GM18520 (cell line): ENCODE measurements around the gene TENT4B.
"Not testable (repeated sequence)": the region's sequence is repeated elsewhere in the genome, so short reads cannot be mapped to it uniquely, and the experiment has no call there.

Experiments used
- ATAC-seq: cut with Tn5 transposase; IDR thresholded peaks from one replicate; pipeline ENCODE4 v1.9.1; 2021; ENCODE audit not compliant: unreplicated experiment

Gene TENT4B

DNA sequence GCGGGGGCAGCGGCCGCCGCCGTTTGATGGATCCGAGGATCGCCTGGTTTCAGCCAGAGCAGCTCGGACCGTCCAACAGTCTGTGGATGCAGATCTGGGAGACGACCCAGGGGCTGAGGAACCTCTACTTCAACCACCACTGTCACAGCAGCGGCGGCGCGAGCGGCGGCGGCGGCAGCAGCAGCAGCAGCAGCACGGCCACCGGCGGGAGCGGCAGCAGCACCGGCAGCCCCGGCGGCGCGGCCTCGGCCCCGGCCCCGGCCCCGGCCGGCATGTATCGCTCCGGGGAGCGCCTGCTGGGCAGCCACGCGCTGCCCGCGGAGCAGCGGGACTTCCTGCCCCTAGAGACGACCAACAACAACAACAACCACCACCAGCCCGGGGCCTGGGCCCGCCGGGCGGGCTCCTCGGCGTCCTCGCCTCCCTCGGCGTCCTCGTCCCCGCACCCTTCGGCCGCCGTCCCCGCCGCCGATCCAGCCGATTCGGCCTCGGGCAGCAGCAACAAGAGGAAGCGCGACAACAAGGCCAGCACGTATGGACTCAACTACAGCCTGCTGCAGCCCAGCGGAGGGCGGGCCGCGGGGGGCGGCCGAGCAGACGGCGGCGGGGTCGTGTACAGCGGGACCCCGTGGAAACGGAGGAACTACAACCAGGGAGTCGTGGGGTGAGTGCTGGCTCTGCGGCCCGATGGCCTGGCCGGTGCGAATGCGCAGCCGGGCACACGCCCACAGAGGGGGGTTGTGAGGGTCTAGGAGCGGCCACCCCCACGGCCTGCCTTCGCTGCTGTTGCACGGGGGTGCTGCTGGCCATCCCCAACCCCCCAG is 702 bp downstream of the TENT4B start:
- ATAC-seq, result peak; percentile 8

DNA sequence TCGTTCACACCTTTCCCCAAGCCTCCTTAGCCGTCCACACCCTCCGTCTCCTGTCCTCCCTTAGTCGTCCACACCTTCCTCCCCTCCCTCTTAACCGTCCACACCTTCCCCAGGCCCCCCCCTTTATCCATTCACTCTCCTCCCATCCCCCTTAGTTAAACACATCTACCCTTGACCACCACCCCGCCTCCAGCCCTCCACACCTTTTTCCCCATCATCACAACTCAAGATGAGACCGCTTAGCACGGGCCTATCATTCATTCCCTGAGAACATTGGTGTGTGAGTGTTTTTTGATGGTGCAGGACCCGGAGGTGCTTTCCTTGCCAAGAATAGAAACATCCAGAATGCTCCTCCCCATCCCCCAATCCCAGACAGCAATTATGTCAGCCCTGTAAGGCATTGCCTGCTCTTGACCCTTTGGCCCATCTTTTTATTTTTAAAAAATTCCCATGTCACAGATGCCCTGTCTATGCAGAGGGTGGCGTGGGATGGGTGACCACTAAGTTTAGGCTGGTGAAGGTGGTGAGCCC is 1.4 kb downstream of the TENT4B start:
- ATAC-seq, result no peak

DNA sequence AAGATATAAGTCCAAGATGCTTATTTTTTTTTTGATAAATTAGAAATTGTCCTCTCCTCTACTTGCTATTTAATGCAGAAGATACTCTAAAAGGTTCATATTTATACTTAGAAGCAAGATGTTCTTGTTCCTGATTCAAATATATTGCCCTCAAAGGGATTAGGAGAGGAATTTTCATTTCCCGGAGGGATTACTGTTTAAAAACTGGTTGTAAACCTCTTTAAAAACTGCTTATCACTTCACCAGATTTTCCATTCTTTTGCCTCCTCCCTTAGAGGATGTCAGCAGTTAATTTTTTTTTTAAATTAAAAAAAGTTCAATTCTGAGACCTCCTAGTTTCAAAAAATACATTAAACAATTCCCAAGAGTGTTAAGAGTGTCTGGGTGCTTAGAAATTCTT is 2.8 kb downstream of the TENT4B start:
- ATAC-seq, result no peak

DNA sequence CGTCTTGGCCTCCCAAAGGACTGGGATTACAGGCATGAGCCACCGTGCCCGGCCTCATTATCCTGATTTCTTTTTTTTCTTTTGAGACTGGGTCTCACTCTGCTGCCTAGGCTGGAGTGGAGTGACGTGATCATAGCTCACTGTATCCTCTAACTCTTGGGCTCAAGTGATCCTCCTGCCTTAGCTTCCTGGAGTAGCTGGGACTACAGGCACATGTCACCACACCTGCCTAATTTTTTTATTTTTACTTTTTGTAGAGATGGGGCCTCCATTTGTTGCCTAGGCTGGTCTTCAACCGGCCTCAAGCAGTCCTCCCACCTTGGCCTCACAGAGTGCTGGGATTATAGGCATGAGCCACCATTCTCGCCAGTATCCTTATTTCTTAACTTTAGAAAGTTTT is 3.5 kb downstream of the TENT4B start:
- ATAC-seq, result no peak

DNA sequence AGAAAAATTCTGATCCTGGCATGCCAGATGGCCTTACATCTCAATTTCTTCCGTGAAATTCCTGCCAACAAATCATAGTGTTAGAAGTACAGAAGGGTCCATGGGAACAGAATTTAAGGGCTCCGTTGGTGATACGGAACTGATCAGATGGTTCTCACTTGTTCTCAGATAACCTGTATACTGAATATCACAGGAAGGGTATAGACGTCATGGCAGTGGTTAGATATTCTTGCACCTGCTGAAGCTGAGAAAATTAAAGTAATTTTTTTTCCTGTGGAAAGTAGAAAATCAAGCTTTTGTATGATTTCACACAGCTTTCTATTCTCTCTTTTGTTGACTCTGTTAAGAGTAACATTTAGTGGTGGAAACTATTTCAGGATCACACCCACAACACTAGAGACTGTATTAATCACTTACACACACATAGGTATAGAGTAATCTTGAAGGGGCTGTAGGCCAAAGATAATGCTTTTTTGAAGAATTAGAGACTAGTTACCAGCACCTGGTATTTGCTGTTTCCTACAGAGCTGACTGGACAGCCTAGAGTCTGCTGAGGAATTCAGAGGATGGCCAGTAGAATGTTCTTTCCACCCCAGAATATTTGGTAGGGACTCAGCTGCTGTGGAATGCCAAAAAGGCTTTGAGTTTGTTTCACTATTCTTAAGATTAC is 7.5 kb downstream of the TENT4B start:
- no peak for ATAC-seq

DNA sequence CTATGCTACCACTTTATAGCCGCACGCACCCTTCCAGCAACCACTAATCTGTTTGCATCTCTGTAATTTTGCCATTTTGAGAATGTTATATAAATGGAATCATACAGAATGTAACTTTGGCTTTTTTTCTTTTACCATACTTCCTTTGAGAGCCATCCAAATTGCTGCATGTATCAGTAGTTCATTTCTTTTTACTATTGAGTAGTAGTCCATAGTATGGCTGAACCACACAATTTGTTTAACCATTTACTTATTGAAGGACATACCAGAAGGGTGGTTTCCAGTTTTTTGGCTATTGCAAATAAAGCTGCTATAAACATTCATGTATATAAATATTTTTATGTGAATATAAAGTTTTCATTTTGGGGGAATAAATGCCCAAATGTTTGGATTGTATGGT is 8.8 kb downstream of the TENT4B start:
- ATAC-seq, result no peak

DNA sequence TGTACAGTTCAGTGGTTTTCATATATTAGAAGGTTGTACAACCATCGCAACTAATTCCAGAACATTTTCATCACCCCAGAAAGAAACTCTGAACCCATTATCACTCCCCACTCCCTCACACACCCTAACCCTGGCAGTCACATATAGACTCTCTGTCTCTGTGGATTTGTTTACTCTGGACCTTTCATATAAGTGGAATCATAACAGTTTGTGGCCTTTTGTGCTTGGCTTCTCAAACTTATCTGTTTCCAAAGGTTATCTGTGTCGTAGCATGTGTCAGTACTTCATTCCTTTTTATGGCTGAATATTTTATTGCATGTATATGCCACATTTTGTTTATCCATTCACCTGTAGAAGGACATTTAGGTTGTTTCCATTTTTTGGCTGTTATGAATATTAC is 12.4 kb downstream of the TENT4B start:
- no peak for ATAC-seq

DNA sequence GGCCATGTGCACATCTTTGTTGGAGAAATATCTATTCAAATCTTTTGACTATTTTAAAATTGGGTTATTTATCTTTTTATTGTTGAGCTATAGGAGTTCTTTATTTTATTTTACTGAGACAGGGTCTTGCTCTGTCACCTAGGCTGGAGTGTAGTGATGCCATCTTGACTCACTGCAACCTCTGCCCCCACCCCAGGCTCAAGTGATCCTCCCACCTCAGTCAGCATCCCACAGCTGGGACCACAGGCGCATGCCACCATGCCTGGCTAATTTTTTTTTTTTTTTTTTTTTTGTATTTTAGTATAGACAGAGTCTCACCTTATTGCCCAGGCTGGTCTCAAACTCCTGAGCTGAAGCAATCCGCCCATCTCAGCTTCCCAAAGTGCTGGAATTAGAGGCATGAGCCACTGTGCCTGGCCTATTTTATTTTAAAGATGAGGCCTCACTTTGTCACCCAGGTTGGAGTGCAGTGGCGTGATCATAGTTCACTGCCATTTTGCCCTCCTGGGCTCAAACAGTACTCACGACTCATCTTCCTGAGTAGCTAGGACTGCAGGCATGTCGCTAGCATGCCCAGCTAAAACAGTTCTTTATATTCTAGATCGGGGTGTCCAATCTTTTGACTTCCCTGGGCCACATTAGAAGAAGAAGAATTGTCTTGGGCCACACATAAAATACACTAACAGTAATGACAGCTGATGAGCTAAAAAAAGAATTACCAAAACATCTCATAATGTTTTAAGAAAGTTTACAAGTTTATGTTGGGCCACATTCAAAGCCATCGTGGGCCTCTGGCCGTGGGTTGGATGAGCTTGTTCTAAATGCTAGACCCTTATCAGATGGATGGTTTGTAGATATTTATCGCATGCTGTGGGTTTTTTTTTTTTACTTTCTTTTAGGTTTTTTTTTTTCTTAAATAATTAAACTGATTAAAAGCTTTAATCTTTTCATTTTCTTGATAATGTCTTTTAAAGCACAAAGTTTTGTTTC is 13.7 kb downstream of the TENT4B start:
- ATAC-seq, result no peak

DNA sequence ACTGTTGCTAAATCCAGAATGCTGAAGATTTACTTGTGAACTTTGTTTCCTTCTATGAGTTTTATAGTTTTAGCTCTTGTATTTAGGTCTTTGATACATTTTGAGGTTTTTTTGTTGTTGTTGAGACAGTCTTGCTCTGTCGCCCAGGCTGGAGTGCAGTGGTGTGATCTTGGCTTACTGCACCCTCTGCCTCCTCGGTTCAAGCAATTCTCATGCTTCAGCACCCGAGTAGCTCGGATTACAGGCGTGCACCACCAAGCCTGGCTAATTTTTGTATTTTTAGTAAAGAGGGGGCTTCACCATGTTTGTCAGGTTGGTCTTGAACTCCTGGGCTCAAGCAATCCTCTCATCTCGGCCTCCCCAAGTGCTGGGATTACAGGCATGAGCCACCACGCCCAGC is 14.4 kb downstream of the TENT4B start:
- no peak for ATAC-seq

DNA sequence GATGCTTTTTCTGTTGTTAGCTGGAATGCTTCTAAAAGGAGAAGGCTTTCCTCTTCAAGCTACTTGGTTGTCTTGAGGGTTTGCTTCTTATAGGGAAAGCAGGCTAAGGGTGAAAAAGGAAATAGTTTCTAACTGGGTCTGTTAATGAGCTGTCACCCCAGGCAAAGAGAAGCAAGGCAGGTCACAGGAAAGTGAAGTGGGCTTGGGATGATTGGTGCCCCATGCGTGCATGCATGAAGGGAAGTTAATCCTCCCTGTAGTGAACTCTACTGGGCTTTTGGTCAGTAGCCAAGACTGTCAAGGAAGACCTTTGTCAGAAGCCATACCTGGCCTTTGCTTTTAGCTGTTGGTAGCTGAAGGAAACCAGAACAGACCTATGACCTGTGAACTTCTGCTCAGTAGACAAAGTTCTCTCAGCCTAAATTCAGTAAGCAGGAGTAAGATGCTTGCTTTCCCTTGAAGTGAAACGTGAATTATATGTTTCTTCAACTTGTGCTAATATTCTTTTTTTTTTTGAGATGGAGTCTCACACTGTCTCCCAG is 16.5 kb downstream of the TENT4B start:
- no peak for ATAC-seq

DNA sequence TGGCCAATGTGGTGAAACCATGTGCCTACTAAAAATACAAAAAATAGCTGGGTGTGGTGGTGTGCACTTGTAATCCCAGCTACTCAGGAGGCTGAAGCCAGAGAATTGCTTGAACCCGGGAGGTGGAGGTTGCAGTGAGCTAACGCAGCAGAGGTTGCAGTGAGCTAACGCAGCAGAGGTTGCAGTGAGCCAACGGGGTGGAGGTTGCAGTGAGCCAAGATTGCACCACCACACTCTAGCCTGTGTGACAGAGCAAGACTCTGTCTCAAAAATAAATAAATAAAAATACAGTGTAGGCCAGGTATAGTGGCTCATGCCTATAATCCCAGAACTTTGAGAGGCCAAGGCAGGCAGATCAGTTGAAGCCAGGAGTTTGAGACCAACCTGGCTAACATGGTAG is 18.7 kb downstream of the TENT4B start:
- ATAC-seq, result not testable (repeated sequence)

DNA sequence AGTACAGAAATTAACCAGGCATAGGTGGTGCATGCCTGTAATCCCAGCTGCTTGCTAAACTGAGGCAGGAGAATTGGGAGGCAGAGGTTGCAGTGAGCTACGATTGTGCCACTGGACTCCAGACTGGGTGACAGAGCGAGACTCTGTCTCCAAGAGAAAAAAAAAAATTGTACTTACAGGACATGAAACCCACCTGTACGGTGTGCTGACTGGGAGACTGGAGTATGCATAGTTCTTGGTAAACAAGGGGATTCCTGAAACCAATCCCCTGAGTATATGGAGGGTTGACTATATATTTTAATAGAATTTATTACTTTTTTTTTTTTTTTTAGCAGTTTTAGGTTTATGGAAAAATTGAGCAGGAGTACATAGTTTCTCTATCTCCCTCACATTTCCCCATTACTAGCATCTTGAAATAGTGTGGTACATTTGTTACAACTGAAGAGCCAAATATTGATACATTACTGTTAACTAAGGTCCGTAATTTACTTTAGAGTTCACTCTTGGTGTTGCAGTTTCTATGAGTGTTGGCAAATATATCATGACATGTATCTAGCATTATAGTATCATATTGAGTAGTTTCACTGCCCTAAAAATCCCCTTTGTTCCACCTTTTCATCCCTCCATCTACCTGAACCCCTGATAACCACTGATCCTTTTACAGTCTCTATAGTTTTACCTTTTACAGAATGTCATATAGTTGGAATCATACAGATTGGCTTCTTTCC is 19.3 kb downstream of the TENT4B start:
- no peak for ATAC-seq

DNA sequence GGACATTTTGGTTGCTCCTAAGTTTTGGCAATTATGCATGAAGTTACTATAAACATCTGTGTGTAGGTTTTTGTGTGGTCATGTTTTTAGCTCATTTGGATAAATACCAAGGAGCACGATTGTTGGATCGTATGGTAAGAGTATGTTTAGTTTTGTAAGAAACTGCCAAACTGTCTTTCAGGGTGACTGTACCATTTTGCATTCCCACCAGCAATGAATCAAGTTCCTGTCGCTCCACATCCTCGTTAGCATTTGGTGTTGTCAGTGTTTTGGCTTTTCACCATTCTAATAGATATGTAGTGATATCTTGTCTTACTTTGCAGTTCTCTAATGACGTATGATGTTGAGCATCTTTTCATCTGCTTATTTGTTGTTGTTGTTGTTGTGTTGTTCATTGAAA is 20.2 kb downstream of the TENT4B start:
- ATAC-seq, result no peak

DNA sequence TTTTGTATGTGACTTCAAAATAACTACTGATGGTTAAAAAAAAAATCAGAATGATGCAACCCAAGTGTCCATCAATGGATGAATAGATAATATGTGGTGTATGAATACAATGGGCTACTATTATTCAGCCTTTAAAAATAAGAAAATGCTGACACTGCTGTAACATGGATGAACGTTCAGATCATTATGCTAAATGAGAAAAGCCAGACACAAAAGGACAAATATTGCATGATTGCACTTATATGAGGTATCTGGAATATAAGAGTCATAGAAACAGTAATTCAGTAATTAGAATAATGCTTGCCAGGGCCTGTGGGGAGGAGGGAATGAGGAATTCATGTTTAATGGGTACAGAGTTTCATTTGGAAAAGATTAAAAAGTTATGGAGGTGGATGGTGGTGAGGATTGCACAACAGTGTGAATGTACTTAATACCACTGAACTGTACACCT is 25.4 kb downstream of the TENT4B start:
- ATAC-seq, result no peak

DNA sequence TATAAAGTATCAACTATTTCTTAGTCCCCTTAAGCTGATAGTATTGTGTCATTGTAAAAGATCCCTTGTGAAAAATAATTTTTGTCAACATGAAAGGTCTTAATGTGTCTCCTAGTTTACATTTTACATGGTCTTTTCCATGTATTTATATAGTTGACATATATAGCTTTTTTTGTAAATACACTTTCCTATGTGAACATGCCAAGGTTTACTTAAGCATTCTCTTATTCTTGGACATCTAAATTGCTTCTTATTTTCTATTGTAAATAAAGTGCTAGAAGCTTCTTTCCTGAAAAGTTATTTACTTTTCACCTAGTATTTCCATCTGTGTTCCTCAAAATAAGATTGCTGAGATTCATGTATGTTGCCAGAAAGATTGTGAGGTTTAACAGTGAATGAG is 29.3 kb downstream of the TENT4B start:
- no peak for ATAC-seq

DNA sequence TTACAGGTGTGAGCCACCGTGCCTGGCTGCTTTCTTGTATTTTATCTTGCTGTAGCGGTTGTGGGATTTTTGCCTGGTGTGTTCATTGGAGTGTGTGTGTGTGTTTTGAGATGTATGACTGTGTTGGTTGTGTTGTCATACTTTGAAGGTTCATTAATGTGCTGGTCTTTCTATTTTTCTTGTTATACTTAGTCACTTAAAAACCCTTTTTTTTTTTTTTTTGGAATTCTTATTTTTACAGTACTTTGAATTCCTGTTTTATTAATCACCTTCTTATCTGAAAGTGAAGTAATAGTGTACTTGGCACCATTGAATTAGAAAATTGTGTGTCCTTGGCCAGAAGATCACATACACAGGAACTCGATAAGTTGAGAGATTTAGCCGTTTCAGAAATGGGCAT is 30.2 kb downstream of the TENT4B start:
- no peak for ATAC-seq

DNA sequence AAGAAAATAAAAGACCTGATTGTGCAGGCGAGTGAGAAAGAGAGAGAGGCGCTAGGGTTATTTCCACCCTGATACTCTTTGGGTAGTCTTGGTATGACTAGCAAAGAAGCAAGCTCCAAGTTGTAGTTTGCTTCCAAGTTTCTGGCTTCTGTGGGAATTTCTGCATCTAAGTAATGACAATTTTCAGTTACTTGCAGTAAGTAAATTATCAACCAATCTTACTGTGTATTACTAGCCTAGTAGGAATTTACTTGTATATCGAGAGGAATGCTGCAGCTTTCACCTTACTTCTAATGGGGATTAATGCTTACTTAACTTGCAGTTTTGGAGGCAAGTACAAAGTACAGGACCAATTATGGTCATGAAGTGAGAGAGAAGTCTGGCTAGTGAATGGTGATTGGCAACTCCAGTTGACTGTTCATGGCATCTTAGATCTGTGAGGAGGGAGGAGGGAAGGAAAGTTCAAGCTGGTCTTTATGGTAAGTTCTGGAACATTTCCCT is 31.9 kb downstream of the TENT4B start:
- ATAC-seq, result no peak

DNA sequence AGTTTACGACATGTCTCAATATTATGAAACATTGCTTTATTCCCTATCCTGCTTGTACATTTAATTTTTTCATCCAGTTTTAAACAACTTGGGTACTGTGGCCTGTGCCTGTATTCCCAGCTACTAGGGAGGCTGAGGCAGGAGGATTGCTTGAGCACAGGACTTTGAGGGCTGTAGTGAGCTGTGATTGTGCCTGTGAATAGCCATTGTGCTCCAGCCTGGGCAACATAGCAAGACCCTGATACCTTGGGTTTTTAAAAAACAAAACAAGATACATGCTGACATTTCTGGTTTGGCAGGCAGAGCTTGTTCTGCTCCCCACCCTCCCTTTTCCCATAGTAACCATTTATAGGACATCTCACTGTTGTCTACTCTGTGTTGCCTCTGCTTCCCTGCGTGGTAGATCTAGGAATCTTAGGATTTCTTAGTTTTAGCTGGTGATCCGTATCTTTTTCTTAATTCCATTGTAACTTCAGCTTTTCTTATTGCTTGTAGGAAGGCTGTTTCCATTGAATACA is 35.6 kb downstream of the TENT4B start:
- ATAC-seq, result no peak

DNA sequence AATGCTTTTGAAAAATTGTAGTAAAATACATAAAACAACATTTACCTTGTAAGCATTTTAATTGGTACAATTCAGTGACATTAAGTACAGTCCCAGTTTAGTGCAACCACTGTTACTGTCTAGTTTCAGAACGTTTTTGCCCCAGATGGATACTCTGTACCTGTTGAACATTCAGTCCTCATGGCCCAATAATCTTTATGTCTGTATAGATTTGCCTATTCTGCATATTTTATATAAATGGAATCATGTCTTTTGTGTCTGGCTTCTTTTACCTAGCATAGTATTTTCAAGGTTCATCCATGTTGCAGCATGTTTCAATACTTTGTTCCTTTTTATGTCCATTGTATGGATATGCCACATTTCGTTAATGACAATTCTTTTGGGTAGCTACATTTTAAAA is 37.2 kb downstream of the TENT4B start:
- no peak for ATAC-seq
